GM21529 (cell line): ENCODE data around the gene TPST2.
"Not testable (repeated sequence)": the region's sequence is repeated elsewhere in the genome, so short reads cannot be mapped to it uniquely, and the experiment has no call there.

Source experiments
- ATAC-seq: cut with Tn5 transposase; IDR thresholded peaks from one replicate; pipeline ENCODE4 v1.9.1; 2021; ENCODE audit not compliant: unreplicated experiment

The TPST2 gene

DNA sequence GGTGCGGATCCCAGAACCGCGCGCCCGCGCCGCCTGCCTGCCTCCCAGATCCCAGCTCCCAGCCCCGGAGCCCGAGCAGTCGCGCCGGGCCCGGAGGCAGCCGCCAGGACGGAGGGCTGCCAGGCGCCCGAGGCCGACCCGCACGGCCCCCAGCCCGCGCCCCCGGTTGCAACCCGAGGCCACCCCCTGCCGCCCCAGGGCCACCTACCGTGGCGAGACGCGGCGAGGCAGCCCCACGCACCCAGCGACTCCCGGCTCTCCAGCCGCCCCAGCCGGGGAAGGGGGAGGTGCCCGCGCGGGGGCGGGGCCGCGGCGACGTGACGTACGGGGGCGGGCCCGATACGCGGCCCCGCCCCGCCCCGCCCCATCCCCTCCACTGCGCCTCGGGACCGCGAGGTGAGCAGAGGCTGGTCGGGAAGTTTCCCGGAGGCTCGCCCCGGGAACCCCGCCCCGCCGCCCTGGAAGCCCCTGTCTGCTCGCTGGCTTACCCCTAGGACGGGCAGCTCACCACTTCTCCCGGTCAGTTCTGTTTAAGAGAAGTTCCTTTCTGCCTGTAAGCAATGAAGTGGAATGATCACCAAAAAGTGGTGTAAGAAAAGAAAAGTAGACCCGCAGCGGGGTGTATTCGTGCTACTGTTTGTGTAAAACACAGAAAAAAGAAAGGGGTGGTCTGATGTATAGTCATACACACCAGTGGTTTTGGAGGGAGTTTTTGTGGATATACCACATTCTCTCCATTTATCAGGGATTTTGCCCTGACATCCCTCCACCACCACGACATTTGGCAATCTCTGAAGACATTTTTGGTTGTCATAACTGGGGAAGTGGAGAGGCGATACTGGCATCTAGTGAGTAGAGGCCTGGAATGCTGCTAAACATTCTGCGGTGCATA, at the start of gene TPST2:
TPST2 (minus strand) TSS at position 288 of the 892 bp plus-strand sequence. CDS start 48,502 bp downstream, outside the sequence.
- peak; percentile 60 for ATAC-seq

DNA sequence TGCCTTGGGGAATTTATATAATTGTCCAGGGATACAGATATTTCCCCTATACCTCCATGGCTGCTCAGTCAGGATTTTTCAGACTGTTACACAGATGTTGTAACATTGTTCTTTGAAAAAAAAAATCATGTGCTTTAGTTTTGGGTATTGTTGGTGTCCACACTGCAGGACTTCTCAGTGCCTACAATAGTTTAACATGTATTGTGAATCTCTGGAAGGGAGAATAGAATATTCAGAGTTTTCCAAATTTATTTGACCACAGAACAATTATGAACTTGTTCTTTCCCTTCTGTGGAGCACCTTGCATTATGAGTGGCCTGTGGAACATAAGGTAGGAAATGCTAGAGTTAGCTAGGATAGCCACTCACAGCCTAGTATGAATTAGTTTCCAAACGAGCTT, 46.4 kb upstream of the TPST2 start:
- no peak for ATAC-seq

DNA sequence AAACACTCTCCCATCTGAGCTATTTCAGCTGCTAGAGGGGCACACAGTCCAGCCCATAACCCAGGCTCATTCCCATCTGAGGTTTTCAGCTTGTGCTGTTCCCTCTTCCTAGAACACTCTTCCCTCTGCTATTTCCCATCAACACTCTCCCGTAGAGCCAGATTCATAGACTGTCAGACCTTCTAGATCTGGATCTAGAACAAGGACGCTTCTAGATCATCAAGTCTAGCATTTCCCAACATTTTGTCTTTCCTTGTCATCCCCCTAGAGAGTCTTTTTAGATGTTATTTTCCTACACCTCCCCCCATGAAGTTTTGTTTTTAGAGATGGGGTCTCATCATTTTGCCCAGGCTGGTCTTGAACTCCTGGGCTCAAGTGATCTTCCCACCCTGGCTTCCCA, 45.2 kb upstream of the TPST2 start:
- no peak for ATAC-seq

DNA sequence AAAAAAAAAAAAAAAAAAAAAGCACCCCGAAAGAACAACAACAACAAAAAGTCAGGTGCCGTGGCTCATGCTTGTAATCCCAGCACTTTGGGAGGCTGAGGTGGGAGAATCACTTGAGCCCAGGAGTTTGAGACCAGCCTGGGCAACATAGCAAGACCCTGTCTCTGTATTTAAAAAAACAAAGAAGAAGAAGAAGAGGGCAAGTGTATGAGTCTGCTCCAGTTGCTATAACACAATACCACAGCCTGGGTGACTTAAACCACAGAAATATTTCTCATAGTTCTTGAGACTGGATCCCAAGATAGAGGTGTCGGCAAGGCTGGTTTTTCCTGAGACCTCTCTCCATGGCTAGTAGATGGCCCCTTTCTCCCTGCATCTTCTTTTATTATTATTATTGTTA, 44.3 kb upstream of the TPST2 start:
- no peak for ATAC-seq

DNA sequence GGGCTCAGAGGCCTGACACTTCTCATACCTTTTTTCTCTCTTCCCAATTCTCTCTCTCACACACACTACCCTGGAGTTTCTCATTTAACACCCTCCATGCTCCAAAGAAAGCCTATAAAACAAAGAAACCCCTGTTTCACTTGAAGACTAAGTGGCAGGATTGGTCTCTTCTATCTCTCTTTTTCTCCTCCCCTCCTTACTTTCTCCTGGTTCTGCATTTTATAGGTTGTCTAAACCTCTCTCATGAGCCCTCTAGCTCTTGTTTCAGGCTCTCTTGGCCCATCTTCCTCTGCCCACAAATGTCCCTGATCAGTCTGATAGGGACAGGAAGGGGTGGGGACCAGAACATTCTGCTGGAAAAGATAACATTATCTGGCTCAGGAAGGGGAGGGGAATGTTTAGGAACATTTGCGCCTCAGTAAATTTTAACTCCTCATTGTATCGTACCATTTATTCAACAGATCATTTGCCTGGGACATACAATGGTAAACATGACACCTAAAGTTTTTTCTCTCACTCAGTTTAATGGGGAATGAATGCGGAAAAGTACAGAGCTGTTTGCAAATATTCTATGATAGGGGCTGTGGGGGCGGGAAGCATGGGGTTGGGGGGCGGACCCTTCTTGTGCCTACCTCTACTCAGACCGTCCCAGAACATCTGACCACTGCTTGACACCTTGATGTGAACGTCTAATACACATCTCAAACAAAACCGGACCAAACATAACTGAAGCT, 42.7 kb upstream of the TPST2 start:
- ATAC-seq = no peak

DNA sequence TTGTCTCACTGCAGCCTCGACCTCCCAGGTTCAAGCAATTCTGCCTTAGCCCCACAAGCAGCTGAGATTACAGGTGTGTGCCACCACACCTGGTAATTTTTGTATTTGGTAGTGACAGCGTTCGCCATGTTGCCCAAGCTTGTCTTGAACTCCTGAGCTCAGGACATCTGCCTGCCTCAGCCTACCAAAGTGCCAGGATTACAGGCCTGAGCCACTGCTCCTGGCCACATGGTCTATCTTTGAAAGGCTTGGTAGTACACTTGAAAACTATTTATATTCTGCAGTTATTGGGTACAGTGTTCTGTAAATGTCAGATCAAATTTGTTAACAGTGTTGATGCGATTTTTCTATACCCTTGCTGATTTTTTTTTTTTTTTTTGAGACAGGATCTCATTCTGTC, 41.4 kb upstream of the TPST2 start:
- ATAC-seq = no peak

DNA sequence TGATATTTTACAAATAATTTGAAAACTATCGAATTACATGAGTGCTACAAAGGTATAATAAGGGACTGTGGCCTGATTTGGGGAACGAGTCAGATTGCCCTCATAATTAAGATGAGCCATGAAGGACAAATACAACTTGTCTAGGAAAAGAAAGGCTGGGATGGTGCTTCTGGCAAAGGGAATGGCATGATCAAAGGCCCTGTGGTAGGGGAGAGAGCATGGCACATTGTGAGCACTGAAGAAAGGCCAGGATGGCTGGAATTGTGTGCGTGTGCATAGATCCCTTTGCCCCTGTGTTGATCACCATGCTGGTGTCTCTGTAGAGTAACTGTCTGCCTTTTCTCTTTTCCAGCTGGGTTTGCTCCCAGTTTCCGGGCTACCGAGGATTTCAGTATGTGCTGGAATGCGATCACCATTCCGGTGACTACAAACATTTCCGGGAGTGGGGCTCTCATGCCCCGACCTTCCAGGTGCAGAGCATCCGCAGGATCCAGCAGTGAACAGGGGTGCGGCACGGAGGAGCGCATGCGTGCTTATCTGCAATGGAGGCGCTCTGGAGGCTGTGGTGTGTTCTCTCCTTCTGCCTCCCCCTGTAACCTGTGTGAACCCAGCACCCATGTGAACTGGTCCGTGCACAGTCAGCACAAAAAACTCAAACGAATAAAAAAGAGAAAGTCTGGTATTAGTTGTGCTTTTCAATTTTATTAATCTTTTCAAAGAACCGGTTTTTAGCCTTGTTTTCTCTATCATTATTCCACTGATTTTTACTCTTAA, 40.2 kb upstream of the TPST2 start:
- ATAC-seq = no peak

DNA sequence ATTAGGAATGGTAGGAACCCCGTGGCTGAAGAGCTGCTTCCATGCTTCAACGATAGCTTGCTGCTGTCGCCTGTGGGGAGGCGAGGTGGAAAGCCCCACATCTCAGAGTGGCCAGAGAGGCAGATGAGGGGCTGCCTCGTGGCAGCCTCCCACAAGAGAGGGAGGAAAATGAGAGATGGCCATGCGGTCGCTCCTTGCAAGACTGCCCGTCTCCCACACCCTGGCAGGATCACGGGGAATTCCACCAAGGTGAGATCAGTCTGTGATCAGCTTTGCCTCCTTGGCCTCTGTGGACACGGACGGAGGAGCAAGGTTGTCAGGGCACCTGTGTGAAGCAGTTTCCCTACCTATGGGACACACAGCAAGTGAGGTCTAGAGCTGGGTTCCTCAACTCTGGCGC, 34.9 kb upstream of the TPST2 start:
- ATAC-seq = no peak

DNA sequence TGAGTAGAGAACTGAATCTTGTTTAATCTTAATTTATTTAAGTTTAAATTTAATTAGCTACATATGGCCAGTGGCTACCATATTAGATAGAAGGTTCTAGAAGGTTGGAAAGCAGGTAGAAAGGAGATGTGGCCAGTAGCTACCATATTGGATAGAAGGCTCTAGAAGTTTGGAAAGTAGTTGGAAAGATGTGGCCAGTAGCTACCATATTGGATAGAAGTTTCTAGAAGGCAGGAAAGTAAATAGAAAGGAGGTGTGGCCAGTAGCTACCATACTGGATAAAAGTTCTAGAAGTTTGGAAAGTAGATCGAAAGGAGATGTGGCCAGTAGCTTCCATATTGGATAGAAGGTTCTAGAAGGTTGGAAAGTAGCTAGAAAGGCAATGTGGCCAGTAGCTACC, 34.1 kb upstream of the TPST2 start:
- no peak for ATAC-seq

DNA sequence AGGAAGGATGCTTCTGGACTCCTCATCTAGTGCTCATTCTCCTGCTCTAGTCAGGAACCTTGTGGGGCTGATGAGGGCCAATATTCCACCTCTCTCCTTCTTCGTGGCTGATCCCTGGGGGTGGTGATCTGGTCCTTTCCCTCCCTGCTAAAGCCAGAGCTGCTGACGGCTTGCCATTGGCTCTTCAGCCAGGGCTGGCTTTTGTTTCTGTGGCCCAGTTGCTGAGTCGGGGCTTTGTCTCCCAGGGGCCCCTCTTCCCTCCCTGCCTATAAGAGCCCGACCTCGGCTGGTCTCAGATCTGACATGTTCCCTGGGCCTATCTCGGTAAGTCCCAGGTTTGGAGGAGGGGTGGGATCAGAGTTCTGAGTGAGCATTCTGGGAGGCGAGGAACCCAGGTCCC, 31.7 kb upstream of the TPST2 start, which contains the start of gene CRYBA4:
CRYBA4 (plus strand) TSS at position 301 of the 400 bp plus-strand sequence. CDS start 634 bp downstream, outside the sequence.
- no peak for ATAC-seq

DNA sequence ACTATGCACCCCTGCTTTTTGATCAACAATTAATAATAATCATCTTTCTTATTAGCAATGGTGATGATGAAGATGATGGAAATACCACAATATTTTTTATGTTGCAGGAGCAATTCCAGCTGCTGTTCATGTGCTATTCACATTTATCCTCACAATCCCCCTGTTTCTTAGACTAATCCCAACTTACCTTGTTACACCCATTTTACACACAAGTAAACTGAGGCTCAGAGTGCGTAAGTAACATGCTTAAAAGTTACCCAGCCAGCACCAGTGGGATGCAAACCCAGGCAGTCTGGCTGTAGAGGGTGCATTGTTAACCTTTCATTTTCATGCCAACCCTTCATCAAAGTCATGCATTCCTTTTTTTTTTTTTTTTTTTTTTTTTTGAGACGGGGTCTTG, 30.3 kb upstream of the TPST2 start:
- no peak for ATAC-seq

DNA sequence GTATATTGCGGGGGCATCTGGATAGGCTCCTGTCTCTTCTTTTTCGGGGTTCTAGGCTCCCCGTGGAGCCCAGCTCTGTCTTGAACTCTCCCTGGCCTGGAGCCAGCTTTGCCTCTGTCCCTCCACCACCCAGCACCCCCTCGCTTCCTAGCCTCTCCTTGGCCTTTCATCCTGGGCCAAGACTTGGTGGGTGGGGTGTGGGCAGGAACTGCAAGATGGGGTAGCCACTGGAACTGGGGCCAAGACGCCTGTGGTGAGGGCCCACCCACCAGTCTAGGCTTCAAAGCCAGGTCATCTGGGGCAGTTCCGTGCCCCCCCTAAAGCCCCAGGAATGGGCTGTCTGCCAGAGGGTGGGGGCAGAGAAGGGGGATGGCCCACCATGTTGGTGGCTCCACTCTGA, 29.6 kb upstream of the TPST2 start:
- ATAC-seq = no peak

DNA sequence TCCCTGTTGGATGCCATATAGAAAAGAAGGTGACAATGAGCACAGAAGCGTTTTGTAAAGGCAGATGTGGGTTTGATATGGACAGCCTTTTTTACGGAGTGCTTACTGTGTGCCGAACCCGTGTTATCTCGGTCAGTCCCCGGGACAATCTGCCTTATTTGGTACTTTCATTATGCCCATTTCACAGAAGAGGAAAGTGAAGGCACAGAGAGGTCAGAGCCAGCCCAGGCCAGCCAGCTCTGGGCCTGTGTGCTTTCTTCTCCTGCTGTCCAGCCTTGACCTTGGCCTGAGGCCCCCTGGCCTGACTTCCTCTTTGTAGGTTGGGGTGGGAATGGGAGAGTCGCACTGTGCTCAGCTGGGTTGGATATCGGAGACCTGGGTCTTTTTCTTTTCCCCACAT, 28.5 kb upstream of the TPST2 start:
- no peak for ATAC-seq

DNA sequence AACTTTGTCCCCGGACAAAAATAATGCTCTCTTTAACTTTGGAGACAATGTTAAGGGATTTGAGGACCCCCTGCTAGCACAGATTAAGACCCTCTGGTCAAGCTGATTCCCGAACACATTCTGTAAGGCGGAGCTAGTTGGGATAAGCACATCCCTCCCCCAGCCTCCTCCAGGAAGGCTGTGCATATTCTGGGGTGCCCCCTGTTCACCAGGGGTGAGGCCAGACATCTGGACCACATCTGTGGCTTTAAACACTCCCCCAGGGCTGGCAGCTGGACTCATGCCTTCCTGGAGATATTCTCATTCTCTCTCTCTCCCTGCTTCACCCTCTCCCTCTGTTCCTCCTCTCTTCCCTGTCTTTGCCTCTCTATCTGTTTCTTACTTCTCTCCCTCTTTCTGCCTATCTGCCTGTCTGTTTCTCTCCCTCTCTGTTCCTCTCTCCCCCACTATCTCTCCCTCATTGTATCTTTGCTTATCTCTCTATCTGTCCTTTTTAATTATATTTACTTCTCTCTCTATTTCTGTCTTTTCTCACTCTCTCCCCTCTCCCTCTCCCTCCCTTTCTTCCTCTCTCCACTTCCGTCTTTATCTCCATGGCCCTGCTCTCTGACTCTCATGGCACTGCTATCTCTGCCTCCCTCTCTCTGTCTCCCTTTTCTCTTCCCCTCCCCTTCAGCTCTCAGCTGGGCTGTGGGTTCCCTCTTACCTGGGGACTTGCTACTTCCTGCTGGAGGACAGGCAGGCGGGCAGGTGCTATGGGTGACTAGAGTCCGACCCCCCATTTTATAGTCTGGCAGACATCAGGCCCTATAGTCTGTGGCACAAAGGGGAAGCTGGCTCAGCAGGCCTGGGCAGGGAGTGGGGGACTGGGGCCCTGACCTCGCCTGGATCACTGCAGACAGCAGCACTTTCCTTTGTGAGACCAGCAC, 27.6 kb upstream of the TPST2 start, which contains the start of gene CRYBB1:
CRYBB1 (minus strand) TSS at position 757 of the 929 bp plus-strand sequence. CDS start 1,708 bp downstream, outside the sequence.
- no peak for ATAC-seq

DNA sequence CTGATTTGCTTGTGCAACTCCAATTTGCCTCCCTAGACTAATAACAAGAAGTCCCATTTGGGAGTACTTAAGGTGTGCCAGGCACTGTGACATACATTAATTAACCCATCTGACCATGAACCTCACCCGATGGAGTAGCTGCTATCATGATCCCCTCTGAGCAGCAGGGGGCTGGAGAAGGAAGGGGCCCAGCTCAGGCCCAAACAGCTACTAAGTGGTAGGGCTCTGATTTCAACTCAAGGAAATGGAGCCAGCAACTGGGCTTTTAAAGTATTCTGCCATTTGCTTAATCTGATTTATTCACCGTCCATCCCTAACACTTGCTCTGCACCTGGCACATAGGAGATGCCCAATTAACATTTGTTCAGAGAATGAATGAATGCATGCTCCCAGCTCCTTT, 26.7 kb upstream of the TPST2 start:
- no peak for ATAC-seq

DNA sequence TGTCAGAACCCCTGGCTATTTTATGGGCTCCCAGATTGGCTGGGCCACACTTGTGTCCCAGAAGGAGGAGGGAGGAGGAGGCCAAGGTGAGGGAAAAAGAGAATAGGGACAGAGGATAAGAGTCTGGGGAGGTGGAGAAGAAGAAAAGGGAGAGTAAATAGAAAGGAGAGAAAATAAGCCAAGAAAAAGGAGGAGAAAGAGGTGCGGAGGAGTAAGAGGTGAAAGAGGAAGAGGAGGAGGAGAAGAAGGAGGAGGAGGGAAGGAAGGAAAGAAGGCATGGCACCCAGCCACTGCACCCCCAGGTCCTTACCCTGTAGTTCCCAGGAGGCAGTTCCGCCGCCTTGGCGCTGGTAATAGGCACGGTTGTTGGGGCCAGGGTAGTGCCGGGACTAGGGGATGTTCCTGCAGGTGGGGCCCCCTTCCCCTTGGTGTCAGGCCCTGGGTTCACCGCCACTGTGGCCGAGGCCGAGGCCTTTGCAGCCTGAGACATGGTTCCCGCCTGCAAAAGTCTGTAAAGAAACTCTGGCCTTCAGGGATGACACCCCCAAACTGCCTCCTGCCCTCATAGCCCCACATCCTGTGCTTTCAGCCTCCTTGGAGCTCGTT, 26.0 kb upstream of the TPST2 start:
- ATAC-seq = no peak

DNA sequence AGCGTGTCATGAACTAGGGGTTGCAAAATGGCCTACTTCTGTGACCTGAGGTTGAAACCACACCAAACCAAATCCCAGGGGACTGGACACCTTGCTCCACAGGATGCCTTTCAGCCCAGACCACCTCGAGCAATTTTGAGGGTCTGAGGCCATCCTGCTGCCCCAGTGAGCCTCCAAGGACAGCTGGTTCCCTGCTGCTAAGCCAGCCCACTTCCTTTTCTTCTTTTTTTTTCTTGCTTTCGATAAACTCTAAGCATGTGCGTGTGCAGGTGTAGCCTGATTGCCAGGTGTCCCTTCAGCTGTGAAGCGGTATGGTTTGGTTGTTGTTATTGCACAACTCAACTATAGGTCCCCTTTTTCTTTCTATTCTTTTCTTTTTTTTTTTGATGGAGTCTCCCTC, 25.2 kb upstream of the TPST2 start:
- peak; percentile 64 for ATAC-seq

DNA sequence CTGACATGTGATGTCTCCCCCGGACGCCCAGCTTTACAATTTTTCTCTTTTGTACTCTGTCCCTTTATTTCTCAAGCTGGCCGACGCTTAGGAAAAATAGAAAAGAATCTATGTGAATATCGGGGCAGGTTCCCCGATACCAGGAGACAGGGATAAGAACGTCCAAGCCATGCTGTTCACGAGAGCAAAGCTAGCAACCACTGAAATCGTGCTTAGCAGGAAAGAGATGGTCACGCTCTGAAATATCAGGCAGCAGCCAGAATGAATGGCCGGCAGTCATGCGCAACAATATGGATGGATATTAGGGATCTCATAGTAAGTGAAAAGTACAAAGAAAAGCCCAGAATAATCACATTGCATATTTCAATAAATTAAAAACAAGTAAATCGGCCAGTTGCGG, 24.4 kb upstream of the TPST2 start:
- ATAC-seq = no peak

DNA sequence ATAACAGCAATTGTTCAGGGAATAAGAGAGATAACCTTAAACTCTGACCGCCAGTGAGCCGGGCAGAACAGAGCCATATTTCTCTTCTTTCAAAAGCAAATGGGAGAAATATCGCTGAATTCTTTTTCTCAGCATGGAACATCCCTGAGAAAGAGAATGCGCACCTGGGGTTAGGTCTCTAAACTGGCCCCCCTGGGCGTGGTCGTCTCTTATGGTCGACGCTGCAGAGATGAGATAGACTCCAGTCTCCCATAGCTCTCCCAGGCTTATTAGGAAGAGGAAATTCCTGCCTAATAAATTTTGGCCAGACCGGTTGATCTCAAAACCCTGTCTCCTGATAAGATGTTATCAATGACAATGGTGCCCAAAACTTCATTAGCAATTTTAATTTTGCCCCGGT, 23.8 kb upstream of the TPST2 start:
- not testable (repeated sequence) for ATAC-seq

DNA sequence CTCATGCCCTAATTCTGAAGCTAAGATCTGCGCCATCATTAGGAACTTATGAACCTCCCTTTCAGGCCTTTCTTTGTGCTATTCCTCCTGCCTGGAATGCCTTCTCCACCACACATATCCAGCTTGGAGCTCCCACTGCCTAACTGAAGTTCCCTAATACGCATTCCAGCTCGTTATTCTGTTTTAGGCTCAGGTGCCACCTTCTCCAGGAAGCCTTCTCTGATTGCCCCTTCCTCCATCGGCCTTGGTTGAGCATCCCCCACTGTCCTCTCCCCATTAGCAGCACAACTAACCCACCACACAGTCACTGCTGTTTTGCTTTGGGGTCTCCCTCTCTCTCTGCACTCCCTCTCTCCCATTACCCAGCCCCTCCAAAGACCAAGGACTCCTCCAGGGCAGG, 22.7 kb upstream of the TPST2 start:
- no peak for ATAC-seq
